Thyroid gland (tissue), 4 donors: ENCODE results near the gene MEDAG.

Source experiments
- CTCF ChIP-seq, 6 experiments: fragments of 200-600 bp in 3 of 6; fragments of 450-650 bp in 3 of 6; sonication (generic) in 3 of 6; IDR thresholded peaks; one replicate each; pipeline ENCODE4 v1.5.1; 2016 to 2019; ENCODE audit warnings: antibody characterized with exemption in 6 of 6, mild to moderate bottlenecking in 2 of 6, inconsistent platforms in 1 of 6, moderate library complexity in 1 of 6
- POLR2A ChIP-seq, 2 donors: fragments of 450-650 bp; IDR thresholded peaks; one replicate each; pipeline ENCODE4 v1.6.1; 2017; ENCODE audit warnings: antibody characterized with exemption in 2 of 2, mild to moderate bottlenecking in 2 of 2, moderate library complexity in 1 of 2

DNA sequence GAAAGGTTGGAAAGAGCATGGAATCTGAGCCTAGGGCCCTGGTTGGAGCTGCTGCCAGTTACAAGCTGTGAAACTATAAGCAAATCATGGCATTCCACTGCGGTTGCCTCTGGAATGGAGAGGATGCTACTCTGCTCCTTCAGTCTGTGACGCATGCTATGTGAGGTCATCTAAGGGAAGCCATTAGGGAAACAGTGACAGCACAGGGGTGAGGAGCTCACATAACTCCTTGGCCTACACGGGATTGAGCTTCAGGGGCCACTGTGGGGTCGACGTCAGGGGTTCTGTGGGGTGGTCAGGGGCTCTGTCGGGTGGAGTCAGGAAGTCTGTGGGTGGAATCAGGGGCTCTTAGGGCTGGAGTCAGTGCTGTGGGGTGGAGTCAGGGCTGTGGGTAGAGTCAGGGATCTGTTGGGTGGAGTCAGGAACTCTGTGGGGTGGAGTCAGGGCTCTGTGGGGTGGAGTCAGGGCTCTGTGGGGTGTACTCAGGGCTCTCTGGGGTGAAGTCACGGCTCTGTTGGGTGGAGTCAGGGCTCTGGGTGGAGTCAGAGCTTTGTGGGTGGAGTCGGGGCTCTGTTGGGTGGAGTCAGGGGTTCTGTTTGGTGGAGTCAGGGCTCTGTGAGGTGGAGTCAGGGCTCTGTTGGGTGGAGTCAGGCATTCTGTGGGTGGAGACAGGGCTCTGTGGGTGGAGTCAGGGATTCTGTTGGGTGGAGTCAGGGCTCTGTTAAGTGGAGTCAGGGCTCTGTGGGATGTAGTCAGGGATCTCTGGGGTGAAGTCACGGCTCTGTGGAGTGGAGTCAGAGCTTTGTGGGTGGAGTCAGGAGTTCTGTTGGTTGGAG, 35.8 kb upstream of the MEDAG start:
- TF ChIP-seq CTCF (IDR thresholded peaks at IDR 0.05) (no peak), POLR2A (IDR thresholded peaks at IDR 0.05) (no peak)
